Measurements from ENCODE around the gene FAM9C.
"Not testable (repeated sequence)": the region's sequence is repeated elsewhere in the genome, so short reads cannot be mapped to it uniquely, and the experiment has no call there.

The FAM9C gene

GRCh38 chrX:13074297-13075262 lies 30.2 kb upstream of the FAM9C start:
- WGBS (ENCODE audit: insufficient coverage, insufficient read length): no CpG with 5 or more reads among the region's 9 CpGs
- Histone ChIP-seq H3K36me3 (ENCODE audit: control insufficient read depth, insufficient read depth, low read length) (no peaks in the 10 kb centered on the region), H3K27ac (ENCODE audit: low read length) (no peak overlapping the region), H3K4me3 (ENCODE audit: low read length) (no peak overlapping the region), H3K27me3 (ENCODE audit: control insufficient read depth, insufficient read depth, low read length) (no peaks in the 10 kb centered on the region), H3K9me3 (ENCODE audit: control insufficient read depth, insufficient read depth, low read length) (no peaks in the 10 kb centered on the region), H3K4me1 (ENCODE audit: control insufficient read depth, insufficient read depth, low read length) (no peaks in the 10 kb centered on the region; the same call in 1 of the 2 replicates)
- no peak for DNase-seq (ENCODE audit: low read depth, low spot score)

GRCh38 chrX:13069771-13070416 lies 25.5 kb upstream of the FAM9C start:
- Histone ChIP-seq H3K27ac (ENCODE audit: low read length) (no peak overlapping the region), H3K36me3 (ENCODE audit: control insufficient read depth, insufficient read depth, low read length) (no peaks in the 10 kb centered on the region), H3K9me3 (ENCODE audit: control insufficient read depth, insufficient read depth, low read length) (no peaks in the 10 kb centered on the region), H3K27me3 (ENCODE audit: control insufficient read depth, insufficient read depth, low read length) (no peaks in the 10 kb centered on the region), H3K4me1 (ENCODE audit: control insufficient read depth, insufficient read depth, low read length) (no peaks in the 10 kb centered on the region), H3K4me3 (ENCODE audit: low read length) (no peak overlapping the region)
- WGBS (ENCODE audit: insufficient coverage, insufficient read length): no CpG with 5 or more reads among the region's 3 CpGs
- no peak for DNase-seq (ENCODE audit: low read depth, low spot score)

DNA sequence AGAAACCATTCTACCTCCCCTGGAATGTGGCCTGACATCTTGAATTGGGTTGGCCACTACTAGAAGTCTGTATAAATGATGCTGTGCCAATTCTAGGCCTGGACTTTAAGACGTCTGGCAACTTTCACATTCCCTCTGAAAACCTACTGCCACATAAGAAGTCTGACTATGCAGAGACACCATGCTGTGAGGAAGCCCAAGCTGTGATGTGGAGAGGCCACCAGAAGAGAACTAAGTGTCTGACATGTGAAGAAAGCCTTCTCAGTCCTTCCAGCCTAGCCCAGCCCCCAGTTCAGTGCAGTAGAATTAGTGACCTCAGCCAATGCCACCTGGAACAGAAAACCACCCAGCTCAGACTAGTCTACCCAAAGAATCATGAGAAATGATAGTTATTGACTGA lies 24.2 kb upstream of the FAM9C start:
- Histone ChIP-seq H3K36me3 (ENCODE audit: control insufficient read depth, insufficient read depth, low read length) (no peaks in the 10 kb centered on the region), H3K4me1 (ENCODE audit: control insufficient read depth, insufficient read depth, low read length) (no peaks in the 10 kb centered on the region), H3K4me3 (ENCODE audit: low read length) (no peak overlapping the region), H3K9me3 (ENCODE audit: control insufficient read depth, insufficient read depth, low read length) (no peaks in the 10 kb centered on the region), H3K27me3 (ENCODE audit: control insufficient read depth, insufficient read depth, low read length) (no peaks in the 10 kb centered on the region), H3K27ac (ENCODE audit: low read length) (no peak overlapping the region)
- no peak for DNase-seq (ENCODE audit: low read depth, low spot score)
- WGBS (ENCODE audit: insufficient coverage, insufficient read length): no CpG with 5 or more reads among the region's 1 CpG

DNA sequence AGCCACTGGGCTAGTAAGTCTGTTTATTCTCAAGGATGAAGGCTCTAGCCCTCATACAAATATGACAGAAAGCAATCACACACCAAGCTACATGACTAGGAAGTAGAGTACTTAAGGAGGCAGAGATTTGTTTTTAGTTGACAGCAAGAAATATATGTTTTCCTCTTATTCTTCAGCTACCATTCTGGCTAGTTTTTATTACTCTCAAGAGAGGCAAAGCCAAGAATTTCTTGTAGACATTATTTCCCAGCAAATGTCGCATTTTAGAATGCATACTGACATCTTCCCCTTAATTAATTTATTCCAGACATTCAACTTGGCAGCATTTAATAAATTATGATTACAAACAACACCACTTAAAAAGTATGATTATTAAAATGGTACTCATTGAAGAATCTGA lies 23.4 kb upstream of the FAM9C start:
- H3K9me3 ChIP-seq (ENCODE audit: control insufficient read depth, insufficient read depth, low read length): no peaks in the 10 kb centered on the region
- H3K36me3 ChIP-seq (ENCODE audit: control insufficient read depth, insufficient read depth, low read length): no peaks in the 10 kb centered on the region
- WGBS (ENCODE audit: insufficient coverage, insufficient read length): no CpG with 5 or more reads among the region's 1 CpG
- no peak overlapping the region for H3K27ac ChIP-seq (ENCODE audit: low read length)
- no peak for DNase-seq (ENCODE audit: low read depth, low spot score)
- no peaks in the 10 kb centered on the region for H3K4me1 ChIP-seq (ENCODE audit: control insufficient read depth, insufficient read depth, low read length)
- no peak overlapping the region for H3K4me3 ChIP-seq (ENCODE audit: low read length)
- no peaks in the 10 kb centered on the region for H3K27me3 ChIP-seq (ENCODE audit: control insufficient read depth, insufficient read depth, low read length)

GRCh38 chrX:13066391-13066790 lies 22.0 kb upstream of the FAM9C start:
- WGBS (ENCODE audit: insufficient coverage, insufficient read length): no CpG with 5 or more reads among the region's 4 CpGs
- no peaks in the 10 kb centered on the region for H3K36me3 ChIP-seq (ENCODE audit: control insufficient read depth, insufficient read depth, low read length)
- H3K4me1 ChIP-seq (ENCODE audit: control insufficient read depth, insufficient read depth, low read length): no peaks in the 10 kb centered on the region
- no peak overlapping the region for H3K4me3 ChIP-seq (ENCODE audit: low read length)
- no peak for DNase-seq (ENCODE audit: low read depth, low spot score)
- no peak overlapping the region for H3K27ac ChIP-seq (ENCODE audit: low read length)
- H3K9me3 ChIP-seq (ENCODE audit: control insufficient read depth, insufficient read depth, low read length): no peaks in the 10 kb centered on the region
- H3K27me3 ChIP-seq (ENCODE audit: control insufficient read depth, insufficient read depth, low read length): no peaks in the 10 kb centered on the region

- no peaks in the 10 kb centered on the region for H3K4me1 ChIP-seq (ENCODE audit: control insufficient read depth, insufficient read depth, low read length)
- WGBS (ENCODE audit: insufficient coverage, insufficient read length): no CpG with 5 or more reads among the region's 2 CpGs
- H3K27me3 ChIP-seq (ENCODE audit: control insufficient read depth, insufficient read depth, low read length): no peaks in the 10 kb centered on the region
- H3K9me3 ChIP-seq (ENCODE audit: control insufficient read depth, insufficient read depth, low read length): no peaks in the 10 kb centered on the region
- no peak overlapping the region for H3K4me3 ChIP-seq (ENCODE audit: low read length)
- no peak overlapping the region for H3K27ac ChIP-seq (ENCODE audit: low read length)
- DNase-seq (ENCODE audit: low read depth, low spot score): no peak
- no peaks in the 10 kb centered on the region for H3K36me3 ChIP-seq (ENCODE audit: control insufficient read depth, insufficient read depth, low read length)
Observed at GRCh38 chrX:13064599-13065143, 20.3 kb upstream of the FAM9C start.

GRCh38 chrX:13063124-13063523 lies 18.7 kb upstream of the FAM9C start:
- DNase-seq (ENCODE audit: low read depth, low spot score); H3K4me1 ChIP-seq (ENCODE audit: control insufficient read depth, insufficient read depth, low read length); H3K36me3 ChIP-seq (ENCODE audit: control insufficient read depth, insufficient read depth, low read length); H3K4me3 ChIP-seq (ENCODE audit: low read length); H3K9me3 ChIP-seq (ENCODE audit: control insufficient read depth, insufficient read depth, low read length); H3K27ac ChIP-seq (ENCODE audit: low read length); H3K27me3 ChIP-seq (ENCODE audit: control insufficient read depth, insufficient read depth, low read length): not testable (repeated sequence)
- no CpG with 5 or more reads among the region's 2 CpGs for WGBS (ENCODE audit: insufficient coverage, insufficient read length)

DNA sequence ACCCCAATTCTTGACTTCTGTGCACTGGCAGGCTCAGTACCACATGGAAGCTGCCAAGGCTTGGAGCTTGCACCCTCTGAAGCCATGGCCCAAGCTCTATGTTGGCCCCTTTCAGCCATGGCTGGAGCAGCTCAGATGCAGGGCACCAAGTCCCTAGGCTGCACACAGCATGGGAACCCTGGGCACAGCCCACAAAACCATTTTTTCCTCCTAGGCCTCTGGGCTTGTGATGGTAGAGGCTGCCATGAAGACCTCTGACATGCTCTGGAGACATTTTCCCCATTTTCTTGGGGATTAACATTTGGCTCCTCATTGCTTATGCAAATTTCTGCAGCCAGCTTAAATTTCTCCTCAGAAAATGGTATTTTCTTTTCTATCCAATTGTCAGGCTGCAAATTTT lies 17.9 kb upstream of the FAM9C start:
- not testable (repeated sequence) for H3K36me3 ChIP-seq (ENCODE audit: control insufficient read depth, insufficient read depth, low read length); H3K27me3 ChIP-seq (ENCODE audit: control insufficient read depth, insufficient read depth, low read length); H3K4me3 ChIP-seq (ENCODE audit: low read length); H3K27ac ChIP-seq (ENCODE audit: low read length); H3K9me3 ChIP-seq (ENCODE audit: control insufficient read depth, insufficient read depth, low read length); DNase-seq (ENCODE audit: low read depth, low spot score); H3K4me1 ChIP-seq (ENCODE audit: control insufficient read depth, insufficient read depth, low read length)

DNA sequence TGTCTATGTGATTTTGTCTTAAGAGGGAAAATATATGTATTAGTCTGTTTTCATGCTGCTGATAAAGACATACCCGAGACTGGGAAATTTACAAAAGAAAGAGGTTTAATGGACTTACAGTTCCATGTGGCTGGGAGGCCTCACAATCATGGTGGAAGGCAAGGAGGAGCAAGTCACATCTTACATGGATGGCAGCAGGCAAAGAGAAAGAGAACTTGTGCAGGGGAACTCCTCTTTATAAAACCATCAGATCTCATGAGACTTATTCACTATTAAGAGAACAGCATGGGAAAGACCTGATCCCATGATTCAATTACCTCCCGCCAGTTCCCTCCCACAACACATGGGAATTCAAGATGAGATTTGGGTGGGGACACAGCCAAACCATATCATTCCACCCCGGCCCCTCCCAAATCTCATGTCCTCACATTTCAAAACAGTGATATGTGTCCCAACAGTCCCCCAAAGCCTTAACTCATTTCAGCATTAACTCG lies 16.8 kb upstream of the FAM9C start:
- not testable (repeated sequence) for H3K4me3 ChIP-seq (ENCODE audit: low read length); DNase-seq (ENCODE audit: low read depth, low spot score); H3K9me3 ChIP-seq (ENCODE audit: control insufficient read depth, insufficient read depth, low read length); H3K4me1 ChIP-seq (ENCODE audit: control insufficient read depth, insufficient read depth, low read length); H3K27ac ChIP-seq (ENCODE audit: low read length); H3K36me3 ChIP-seq (ENCODE audit: control insufficient read depth, insufficient read depth, low read length); H3K27me3 ChIP-seq (ENCODE audit: control insufficient read depth, insufficient read depth, low read length)
- no CpG with 5 or more reads among the region's 4 CpGs for WGBS (ENCODE audit: insufficient coverage, insufficient read length)

DNA sequence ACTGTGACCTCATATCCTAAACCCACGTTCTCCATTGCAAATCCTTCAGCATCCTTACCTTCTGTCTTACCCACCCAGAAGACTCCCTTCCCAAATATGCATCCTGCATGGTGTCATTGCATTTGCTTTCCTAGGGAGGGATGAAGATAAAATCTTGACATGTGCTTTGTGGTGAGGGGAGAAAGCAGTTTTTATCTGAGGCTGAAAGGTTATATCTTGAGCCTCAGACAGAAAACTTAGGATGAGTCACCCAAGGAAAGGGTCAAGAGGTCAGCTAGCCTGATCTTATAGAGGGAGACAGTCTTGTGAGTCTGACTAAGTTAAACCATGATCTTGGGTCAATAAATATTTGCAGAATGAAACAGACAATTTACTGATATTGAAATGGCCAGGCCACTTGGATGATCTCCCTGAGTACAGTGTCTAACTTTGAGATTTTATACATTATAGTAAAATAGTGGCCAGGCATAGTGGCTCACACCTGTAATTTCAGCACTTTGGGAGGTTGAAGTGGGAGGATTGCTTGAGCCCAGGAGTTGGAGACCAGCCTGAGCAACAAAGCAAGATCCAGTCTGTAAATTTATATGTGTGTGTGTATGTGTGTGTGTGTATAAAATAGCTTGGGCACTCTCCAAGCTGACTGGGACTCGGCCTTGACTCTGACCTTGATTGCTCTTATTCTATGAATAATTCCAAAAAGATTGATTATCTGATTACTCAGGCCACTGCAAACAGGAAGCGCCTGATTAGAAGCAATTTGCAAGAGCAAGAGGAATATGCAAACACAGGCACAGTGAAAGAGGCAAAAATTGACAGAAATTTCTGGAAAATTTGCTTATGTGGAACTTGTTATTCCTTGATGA lies 15.4 kb upstream of the FAM9C start:
- Histone ChIP-seq H3K9me3 (ENCODE audit: control insufficient read depth, insufficient read depth, low read length) (no peaks in the 10 kb centered on the region), H3K4me3 (ENCODE audit: low read length) (no peak overlapping the region), H3K27ac (ENCODE audit: low read length) (no peak overlapping the region), H3K27me3 (ENCODE audit: control insufficient read depth, insufficient read depth, low read length) (no peaks in the 10 kb centered on the region), H3K4me1 (ENCODE audit: control insufficient read depth, insufficient read depth, low read length) (no peaks in the 10 kb centered on the region), H3K36me3 (ENCODE audit: control insufficient read depth, insufficient read depth, low read length) (no peaks in the 10 kb centered on the region)
- no peak for DNase-seq (ENCODE audit: low read depth, low spot score)
- WGBS (ENCODE audit: insufficient coverage, insufficient read length): no CpG with 5 or more reads among the region's 3 CpGs

All from iPS DF 6.9 (cell line).